Measurements from ENCODE around the gene CLIC4.
A peak's percentile ranks its signal among the peaks of the same experiment; 100 is the strongest.
"Not testable (repeated sequence)": the region's sequence is repeated elsewhere in the genome, so short reads cannot be mapped to it uniquely, and the experiment has no call there.

The CLIC4 gene

DNA sequence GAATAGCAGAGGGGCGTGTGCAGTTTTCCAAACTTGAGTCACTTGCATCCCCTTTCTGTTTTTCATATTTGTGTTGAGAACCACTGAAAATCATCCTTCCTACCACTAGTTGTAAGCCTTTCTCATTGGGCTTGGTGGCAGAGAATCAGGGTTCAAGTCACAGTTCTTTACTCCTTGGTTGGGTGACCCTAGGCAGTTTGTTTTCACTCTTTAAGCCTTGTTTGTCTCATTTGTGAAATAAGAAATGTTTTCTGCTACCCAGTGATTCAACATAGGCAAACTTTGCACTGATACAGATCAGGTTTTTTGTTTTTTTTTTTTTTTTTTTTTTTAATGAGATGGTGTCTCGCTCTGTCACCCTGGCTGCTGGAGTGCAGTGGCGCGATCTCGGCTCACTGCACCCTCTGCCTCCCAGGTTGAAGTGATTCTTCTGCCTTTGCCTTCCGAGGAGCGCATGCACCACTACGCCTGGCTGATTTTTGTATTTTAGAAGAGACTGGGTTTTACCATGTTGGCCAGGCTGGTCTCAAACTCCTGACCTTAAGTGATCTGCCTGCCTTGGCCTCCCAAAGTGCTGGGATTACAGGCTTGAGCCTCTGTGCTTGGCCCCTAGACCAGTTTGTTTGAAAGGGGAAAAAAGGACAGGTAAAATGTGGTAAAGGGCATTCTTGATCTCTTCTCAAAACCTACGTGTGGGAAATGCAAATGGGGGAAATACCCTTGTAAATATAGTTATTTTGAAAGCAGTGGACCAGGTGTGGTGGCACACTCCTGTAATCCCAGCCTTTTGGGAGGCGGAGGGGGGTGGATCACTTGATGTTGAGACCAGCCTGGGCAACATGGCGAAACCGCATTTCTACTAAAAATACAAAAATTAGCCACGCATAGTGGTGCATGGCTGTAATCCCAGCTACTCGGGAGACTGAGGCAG is 3.2 kb downstream of the CLIC4 start:
- peak; percentile 25 for DNase-seq

DNA sequence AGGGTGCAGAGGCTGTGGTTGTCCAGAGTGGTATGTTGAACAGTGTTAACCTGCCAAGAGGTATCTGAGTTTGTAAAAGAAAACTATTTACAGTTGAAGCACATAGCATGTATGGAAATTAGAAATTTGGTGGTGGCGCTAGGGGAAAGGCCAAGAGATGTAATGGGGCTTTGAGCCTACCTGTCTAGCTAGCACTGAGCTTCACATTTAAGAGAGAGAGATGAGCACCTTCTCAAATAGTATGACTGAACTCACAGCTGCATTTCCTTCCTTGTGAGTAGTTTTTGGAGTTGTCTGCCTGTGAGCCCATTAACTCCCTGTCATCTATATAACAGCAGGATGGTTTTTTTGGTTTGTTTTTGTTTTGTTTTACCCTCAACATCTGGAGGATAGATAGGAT is 4.0 kb downstream of the CLIC4 start:
- no peak for DNase-seq

DNA sequence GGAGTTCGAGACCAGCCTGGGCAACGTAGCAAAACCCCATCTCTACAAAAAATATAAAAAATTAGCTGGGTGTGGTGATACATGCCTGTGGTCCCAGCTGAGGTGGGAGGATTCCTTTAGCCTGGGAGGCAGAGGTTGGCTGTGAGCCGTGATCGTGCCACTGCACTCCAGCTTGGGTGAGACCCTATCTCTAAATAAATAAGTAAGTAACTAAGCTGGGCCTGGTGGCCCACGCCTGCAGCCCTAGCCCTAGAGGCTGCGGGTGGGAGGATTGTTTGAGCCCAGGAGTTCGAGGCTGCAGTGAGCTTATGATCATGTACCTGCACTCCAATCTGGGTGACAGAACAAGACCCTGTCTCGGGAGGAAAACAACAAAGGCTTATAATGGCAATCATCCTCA is 4.6 kb downstream of the CLIC4 start:
- DNase-seq: no peak

DNA sequence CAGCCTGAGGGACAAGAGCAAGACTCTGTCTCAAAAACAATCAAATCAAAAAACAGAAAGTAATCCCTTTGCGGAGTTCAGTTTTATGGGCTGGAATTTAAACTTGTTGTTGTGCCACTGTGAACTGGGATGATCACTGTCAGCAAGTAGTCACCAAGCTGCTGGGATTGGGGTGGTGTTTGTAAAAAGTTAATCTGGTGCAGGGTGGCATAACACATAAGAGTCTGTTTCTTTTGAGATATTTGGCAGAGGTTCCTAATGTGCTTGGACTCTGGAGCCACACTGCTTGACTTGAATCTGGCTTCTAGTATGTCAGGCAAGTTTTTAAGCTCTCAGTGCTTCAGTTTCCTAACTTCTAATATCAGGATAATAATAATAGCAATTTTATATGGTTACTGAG is 6.6 kb downstream of the CLIC4 start:
- no peak for DNase-seq

DNA sequence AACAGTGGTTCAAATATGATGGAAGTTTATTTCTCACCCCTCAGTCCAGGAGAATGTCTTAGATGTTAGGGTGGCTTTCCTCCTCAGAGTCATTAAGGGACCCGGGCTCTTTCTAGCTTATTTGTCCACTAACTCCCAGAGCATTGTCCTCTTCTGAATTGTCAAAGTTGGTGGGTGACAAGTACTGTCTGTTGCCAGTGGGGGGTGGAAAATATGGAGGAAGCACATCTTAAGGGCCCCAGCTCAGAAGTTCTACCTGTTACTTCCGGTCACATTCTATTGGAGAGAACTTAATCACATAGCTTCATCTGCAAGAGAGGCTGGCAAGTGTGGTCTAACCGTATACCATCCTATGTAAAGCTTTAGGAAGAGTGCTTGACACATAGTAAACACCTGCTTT is 7.1 kb downstream of the CLIC4 start:
- DNase-seq: no peak

DNA sequence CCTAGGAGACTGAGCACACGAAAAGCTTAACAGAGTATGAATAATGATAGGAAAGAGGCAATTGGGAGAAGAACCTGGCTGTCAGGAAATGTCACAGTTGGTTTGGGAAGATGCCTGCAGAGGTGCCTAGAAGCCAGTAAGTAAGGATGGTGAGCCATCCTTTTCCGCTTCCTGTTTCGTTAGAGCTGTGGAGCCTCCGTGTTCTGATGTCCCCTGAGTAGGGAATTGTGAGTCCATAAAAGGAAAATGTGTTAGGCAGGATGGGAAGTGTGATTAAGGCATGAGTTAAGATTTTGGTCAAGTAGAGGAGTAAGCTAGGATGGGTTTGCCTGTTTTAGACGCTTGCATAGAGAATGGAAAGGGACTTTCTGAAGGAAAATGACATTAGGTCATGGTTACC is 9.0 kb downstream of the CLIC4 start:
- DNase-seq: no peak

DNA sequence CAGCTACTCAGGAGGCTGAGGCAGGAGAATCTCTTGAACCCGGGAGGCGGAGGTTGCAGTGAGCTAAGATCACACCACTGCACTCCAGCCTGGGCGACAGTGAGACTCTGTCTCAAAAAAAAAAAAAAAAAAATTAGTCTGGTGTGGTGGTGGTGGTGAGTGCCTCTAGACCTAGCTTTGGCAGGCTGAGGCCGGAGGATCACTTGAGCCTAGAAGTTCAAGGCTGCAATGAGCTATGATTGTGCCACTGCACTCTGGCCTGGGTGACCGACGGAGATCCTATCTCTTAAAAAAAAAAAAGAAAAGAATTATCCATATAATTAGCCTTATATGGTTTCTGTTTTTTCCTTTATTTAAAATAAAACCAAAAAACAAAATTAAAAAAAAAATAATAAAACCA is 10.1 kb downstream of the CLIC4 start:
- not testable (repeated sequence) for DNase-seq

DNA sequence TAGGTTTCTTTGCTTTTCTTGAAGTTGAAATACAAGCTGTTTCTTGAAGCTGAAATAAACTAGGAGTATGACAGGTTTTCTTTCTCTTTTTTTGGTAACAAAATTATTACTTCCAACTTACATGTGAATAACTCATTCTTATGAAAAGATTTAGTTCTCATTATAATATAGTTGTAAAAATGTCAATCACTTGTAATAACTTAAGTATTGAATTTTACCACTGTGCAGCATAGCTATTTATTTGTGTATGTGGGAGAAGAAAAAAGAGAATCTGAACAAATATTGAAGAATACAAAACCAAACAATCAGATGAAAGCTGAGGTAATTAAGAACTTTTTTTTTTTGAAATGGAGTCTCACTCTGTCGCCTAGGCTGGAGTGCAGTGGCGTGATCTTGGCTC is 11.1 kb downstream of the CLIC4 start:
- no peak for DNase-seq

DNA sequence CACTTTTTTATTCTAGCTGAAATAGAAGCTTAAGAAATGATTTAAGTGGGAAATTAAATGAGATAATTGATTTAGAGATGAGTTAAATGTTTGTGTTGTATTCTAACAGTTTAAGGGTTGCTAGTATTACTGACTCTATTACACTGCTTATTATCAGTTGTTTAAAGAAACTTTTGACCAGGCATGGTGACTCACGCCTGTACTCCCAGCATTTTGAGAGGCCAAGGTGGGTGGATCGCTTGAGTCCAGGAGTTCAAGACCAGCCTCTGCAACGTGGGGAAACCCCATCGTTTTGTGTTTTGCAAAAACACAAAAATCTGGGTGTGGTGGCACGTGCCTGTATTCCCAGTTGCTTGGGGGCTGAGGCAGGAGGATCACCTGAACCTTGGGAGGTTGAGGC is 14.2 kb downstream of the CLIC4 start:
- DNase-seq: no peak

DNA sequence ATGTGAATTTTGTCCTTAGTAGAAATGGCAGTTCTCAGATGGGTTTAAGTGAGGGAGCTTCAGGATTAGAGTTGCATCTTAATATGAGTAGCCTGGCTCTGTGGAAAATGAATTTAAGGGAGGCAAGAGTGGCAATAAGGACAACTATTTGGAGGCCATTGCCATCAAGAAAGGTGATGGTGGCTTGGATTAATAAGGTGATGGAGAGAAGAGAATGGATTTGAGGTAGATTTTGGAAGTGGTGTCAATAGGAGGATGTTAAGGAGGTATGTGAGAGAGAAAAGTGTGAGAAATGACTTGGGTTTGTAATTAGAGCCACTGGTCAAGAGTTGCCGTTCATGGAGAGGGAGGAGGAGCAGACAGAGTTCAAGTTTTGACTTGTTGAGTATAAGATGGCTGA is 16.3 kb downstream of the CLIC4 start:
- no peak for DNase-seq

DNA sequence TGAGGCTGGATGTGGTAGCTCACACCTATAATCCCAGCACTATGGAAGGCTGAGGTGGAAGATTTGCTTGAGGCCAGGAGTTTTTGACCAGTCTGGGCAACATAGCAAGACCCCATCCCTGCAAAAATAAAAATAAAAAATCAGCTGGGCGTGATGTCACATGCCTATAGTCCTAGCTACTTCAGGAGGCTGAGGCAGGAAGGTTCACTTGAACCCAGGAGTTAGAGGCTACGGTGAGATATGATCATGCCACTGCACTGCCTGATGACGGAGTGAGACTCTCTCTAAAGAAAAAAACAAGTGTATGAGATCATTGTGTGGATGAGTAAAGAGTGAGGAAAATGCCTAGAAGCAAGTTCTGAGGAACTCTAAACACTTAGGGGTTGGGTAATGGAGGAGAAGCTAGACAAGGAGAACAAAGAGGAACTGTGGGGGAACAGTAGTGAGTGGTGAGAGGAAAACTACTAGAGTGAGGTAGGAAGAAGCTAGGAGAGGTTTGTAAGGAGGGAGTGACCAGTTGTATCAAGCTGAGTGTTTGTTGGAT is 17.0 kb downstream of the CLIC4 start:
- no peak for DNase-seq

DNA sequence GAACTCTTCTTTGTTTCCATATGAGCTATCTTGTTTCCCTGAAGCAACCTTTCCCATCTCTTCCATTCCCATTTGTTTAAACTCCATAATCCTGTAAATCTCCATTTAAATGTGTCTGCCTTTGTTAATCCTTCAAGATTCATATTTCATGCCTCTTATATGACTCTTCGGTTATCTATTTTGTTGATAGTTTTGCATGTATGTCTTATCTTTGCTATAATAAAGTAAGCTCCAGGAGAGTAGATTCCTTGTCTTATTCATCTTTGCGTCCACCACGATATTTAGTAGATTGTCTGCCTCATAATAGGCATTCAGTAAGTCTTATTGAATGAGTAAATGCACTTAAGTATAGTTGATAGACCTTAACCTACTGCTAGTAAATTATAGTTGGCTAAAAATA is 18.4 kb downstream of the CLIC4 start:
- DNase-seq: no peak

DNA sequence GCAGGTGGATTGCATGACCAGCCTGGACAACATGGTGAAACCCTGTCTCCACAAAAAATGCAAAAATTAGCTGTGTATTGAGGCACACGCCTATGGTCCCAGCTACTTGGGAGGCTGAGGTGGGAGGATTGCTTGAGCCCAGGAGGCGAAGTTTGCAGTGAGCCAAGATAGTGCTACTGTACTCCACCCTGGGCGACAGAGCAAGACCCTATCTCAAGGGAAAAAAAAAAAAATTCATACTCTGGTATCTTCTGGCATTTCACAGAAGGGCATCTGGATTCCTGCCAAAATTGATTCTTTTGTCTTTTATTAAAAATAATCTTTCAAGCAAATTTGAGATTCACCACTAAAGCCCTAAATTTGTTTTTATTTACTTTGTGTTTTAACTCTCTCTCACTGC is 19.2 kb downstream of the CLIC4 start:
- DNase-seq: no peak

DNA sequence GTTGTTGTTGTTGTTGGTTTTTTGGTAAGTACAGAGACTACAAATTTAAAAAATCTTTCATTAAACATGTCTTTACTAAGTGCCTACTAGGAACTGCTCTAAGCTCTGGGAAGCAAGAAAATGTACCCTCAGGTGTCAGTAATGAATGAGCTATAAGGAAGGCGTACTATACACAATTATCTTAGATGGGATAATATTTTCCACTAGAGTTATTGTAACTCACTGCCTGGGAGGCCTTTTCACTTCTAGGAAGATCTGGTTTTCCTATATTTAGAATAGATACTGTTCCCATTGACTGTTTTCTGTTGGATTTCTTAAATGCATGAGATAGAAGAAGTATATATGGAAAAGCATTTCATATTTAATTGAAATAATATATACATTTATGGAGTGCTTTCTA is 19.6 kb downstream of the CLIC4 start:
- no peak for DNase-seq

DNA sequence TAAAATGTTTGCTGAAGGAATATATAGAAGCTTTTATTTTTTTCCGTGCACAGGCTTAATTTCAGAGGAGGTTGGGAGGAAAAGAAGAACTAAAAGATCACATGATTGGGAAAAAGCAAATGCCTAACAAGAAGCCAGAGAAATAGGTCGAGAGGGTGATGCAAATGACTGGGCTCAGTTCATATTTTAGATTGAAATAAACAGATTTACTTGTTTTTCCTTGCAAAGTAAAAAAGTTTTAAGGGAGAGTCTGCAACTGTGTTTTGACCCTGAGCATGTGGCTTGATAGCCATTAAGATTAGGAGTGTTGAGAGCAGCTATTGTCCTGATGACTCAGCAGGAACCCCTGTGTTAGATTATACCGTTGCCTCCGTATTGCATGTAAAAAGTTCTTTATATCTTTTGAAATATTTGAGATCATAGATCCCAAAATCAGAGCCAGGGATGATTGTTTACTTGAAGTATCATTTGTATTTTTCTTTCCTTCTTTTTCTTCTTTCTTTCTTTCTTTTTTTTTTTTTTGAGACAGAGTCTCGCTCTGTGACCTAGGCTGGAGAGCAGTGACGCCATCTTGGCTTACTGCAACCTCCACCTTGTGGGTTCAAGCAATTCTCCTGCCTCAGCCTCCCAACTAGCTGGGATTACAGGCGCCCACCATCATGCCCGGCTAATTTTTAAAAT is 20.2 kb downstream of the CLIC4 start:
- DNase-seq: no peak

DNA sequence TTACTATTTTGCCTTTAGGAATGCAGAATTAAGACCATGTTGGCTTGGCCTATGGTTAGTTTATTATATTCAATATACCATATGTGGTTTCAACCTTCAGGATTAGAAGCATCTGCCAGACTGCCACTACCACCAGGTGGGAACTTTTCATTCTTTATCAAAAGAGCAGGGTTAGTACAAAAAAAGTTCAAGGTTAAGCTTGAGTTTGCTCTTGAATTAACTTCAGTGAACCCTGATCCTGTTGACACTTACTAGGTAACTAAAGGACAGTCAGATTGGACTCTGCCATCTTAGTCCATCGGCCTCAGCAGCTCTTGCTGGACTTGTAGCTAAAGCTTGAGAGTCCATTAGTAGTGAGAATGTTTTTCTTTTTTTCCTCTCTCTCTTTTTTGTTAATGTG is 22.1 kb downstream of the CLIC4 start:
- no peak for DNase-seq

DNA sequence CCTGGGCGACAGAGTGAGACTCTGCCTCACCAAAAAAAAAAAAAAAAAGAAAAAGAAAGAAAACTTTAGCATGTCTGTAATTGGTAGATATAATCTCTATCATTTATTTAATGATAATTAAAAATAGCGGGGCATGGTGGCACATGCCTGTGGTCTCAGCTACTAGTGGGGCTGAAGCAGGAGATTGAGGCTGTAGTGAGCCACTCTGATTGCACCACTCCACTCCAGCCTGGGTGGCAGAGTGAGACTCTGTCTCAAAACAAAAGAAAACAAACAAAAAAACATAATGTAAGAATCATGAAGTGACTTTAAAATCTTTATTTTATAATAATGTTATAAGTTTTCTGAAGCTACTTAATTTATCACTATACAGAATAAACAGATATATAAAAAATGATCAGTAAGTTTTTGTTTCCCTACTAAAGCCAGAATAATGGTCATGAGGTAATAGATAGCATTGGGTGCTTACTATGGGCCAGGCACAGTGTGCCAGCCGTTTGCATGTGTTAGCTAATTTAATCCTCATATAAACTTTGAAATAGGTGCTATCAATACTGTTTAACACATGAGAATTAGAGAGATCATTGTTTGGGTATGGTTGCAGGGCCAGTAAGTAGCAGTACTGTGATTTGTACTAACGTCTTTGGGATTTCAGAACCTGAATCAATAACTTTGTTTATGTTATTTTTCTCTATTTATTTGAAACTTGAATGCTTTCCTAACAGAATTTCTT is 23.8 kb downstream of the CLIC4 start:
- DNase-seq: no peak

DNA sequence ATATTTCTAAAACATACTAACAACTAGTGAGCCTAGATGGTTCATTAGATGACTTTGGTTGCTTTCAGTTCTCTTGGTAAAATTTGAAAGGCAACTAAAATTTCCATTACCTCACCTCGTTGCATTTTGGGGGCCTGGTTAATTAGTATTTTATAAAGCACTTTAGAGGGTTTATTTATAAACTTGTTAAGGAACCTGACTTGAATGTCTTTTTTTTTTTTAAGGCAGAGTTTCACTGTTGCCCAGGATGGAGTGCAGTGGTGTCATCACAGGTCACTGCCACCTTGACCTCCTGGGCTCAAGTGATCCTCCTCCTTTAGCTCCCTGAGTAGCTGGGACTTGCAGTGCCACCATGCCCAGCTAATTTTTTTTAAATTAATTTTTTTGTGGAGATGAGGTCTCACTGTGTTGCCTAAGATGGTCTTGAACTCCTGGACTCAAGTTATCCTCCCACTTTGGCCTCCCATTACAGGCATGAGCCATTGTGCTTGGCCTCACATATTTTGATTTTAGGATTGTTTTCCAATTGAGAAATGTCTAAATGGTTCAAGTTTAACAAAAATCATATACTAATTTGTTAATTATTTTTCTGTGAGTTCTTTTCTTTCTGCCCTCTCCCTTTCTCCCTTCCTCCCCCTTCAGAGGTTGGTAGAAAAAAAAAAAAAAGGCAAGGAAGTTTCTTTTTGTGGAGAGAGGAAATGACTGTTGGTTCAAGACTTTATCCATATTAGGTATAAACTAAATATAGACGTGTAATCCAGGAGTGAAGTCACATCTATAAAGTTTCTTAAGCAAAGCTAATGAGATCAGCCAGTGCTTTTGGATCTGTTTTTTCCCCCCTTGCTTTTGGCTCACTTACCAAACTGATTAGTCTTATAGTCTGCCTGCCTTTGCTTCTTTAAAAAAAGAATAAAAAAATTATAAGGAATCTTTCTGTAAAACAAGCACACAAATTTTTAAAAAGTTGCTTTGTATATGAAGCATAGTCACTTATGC is 24.7 kb downstream of the CLIC4 start:
- DNase-seq: peak; percentile 43

DNA sequence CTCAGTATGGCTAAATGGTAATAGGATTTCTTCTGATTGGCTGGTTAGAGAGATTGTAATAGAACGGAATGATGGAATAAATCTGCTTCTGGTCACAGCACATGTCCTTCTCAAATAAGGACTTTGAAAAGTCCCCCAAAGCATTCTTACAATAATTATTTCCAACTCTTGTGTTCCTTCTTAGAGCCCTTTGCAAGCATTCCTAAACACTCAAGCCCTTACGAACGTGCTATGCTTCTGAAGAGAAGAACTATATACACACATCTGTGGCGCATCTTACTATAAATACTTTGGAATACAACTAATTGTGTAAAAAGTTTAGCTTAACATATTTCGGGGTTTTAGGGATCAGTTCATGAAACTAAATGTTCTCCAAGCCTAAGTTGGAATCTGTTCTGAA is 25.6 kb downstream of the CLIC4 start:
- no peak for DNase-seq

DNA sequence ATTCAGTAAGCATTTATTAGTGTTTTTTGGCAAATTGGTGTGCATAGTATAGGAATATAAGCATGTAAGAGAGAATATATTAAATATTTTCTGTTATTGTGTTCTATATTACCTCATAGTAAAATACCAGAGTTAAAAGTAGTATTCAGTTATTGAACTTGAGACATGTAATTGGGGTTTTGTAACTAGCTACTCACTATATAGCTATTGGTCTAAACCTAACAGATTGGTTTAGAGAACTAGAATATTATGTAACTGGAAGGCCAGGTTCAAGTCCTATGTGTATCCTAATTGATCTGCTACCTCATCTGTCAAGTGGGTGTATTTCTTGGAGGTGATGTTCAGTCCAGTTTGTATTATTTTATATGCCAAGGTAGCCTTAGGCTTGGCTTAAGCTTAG is 26.3 kb downstream of the CLIC4 start:
- no peak for DNase-seq

DNA sequence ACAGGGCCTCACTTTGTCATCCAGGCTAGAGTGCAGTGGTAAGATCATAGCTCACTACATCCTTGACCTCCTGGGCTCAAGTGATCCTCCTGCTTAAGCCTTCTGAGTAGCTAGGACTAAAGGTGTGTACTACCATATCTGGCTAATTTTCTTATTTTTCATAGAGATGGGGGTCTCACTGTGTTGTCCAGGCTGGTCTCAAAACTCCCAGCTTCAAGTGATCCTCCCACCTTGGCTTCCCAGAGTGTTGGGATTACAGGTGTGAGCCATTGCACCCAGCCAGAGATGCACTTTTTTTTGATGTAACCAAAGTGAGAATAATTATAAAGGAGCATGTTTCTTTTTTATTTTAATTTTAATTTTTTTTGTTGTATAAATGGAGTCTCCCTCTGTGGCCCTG is 28.4 kb downstream of the CLIC4 start:
- DNase-seq: no peak

DNA sequence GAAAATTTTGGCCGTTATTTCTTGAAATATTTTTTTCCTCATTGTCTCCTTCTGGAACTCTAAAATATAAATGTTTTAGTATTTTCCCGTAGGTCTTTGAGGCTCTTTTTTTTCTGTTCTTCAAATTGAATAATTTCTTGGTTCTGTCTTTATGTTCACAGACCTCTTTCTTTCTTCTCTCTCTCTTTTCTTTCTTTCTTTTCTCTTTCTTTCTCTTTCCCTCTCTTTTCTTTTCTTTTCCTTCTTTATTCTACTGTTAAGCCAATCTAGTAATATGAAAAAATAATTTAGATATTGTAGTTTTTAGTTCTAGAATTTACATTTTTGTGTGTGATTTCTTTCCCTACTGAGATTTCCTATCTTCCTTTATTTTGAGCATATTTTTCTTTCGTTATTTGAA is 30.1 kb downstream of the CLIC4 start:
- no peak for DNase-seq
